ENCODE data around the gene ZCCHC14.
"Not testable (repeated sequence)": the region's sequence is repeated elsewhere in the genome, so short reads cannot be mapped to it uniquely, and the experiment has no call there.

Gene ZCCHC14

DNA sequence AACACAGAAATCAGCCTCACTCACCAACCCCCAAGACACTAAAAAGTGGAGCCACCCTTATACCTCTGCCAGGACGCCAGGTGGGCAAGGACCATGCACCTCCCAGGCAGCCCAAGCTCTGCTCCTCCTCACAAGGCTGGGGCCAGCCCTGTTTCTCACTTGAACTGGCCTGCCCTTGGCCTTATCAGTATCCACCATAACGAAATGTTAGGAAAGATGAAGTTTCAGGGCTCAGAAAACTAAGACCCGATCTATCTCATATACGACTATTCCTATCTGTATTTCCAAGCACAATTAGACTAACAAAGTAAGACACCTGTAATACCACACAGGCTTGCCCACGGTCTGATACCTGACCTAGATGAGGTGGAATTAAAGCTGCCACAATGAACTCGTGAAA, 116.2 kb downstream of the ZCCHC14 start:
- DNase-seq = no peak

DNA sequence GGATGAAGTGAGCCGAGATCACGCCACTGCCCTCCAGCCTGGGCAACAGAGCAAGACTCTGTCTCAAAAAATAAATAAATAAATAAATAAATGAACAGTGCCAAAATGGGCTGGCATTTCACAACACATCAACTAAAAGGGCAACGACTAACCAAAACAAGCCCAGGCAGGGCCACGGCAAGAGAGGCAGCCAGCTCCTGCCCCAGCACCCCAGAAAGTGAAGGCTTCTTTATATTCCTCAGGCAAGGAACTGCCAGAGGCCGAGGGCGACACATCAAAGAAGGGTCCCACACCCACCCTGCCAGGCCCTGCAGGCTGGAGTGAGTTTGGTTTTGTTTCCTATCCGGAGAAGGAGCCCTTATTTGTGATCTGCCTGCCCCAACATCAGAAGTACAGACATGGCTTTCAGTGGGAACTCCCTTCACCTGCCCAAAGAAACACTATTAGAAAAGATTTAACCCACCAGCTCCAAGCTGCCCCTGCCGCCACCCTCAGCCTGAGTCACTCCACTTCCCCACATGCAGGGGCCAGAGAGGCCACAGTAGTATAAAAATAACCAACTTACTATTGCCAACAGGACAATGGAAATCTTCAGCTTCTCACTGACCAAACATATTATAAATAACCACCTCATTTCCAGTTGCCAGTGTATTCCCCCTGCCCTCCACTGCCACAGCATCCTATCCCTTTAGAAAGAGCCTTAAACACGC, 117.2 kb downstream of the ZCCHC14 start:
- no peak for DNase-seq

DNA sequence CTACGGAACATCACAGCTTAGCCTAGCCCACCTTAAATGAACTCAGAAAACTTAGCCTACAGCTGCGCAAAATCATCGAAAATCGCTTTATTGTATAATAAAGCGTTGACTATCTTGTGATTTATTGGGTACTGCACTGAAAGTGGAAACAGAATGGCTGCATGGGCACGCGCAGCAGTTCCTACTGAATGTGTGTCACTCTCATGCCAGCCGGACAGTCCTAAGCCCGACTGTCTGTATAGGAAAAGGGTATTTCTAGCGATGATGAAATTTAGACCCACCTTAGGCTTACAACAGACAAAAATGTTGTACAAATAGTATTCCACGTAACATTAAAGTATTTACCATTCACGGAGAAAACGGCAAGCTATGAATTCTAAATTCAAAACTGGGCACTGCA, 118.5 kb downstream of the ZCCHC14 start:
- DNase-seq = no peak

DNA sequence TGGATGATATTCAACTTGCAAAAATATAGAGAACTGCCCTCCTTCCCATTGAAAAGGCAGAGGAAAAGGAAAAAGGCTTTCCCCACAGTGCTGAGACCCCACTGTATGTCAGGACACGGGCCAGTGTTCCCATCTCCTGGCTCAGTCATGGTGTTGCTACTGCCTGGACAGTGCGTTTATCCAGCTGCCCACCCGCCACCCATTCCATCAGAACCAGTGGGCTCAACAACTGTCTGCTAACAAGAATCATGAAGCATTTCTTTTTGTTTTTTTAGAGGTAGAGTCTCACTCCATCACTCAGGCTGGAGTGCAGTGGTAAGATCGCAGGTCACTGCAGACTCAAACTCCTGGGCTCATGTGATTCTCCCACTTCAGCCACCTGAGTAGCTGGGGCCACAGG, 120.5 kb downstream of the ZCCHC14 start:
- DNase-seq = no peak

DNA sequence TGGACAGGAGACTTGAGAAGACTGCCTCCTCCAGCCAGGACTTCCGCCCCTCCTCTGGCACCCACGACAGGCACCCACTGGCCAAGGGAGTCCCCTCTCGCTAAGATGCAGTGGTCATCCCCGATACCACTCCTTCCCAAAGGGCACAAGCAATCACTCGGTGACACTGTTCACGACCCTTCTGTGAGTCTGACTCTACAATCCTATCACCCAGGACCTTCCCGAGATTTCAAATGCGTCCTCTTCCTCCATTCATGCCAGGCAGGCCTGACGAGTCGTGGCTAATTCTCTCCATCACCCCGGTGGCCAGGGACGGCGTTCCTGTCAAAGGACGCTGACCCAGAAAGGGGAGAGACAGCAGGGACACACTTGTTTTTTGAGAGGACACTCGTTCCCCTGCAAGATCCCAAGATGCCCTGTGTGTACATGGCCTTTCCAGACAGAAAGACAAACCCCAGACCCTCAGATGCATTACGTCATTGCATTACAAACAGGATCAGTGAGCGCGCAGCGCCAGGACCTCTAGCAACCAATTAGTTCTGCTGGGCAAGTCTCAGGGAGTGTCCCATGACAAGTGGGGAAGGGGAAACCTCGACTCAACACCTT, 121.5 kb downstream of the ZCCHC14 start:
- no peak for DNase-seq

DNA sequence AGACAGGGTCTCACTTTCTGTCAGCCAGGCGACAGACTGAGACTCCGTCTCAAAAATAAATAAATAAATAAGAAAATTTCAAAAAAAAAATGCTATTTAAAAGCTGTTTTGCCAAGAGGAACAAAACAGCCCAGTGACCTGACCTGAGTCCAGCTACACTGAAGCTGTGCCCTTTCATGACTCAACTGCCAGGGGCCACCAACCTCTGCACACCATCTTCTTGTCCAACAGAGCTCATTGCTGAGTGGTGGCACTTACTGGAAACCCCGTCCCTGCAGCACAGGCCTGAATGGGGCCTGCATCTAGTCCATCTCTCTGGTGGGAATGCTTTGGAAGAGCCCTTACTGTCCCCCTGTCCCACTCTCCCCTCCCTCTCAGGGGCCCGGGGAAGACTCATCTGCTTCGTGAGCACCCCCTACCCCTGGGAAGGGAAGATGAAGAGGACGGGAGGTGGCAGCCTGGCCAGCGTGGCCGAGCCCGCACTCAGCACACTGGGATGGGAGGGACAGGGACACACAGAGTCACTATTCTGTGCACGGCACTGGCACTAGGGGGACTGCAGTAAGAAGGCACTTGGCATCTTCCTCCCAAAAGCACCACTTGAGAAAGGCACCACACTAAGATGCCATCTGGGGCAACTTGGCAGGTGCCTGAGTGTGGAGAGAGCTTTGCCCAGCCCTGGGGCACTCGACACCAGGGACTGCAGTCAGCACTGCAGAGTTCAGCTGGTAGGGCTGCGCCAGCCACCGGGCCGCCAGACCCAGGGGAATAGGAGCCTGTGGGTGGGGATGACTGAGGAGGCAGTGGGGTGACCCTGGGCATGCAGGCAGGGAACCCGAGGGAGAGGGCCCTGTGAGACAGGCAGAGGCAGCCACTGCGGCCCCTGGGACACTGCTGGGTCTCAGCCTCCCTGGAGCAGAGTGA, 122.8 kb downstream of the ZCCHC14 start:
- no peak for DNase-seq

DNA sequence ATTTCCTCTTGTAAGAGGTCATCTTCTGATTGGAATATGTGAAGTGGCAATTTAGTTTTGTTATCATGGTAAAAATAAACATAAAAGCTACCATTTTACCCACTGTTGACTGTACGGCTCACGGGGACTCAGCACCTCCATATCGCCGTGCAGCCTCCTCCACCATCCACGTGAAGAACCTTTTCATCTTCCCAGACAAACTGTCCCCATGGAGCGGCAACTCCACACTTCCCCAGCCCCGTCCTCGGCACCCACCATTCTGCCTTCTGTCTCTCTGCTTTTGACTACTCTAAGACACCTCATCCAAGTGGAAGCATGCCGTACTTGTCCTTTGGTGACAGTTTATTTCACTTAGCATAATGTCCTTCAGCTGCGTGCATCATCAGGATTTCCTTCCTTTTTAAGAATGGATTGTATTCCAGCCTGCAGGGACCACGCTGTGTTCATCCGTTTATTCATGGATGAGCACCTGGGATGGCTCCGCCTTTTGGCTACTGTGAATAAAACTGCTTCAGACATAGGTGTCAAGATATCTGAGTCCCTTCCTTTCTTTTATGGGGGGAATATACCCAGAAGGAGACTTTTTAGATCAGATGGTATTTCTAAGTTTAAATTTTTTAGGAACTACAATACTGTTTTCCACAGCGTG, 123.6 kb downstream of the ZCCHC14 start:
- no peak for DNase-seq

DNA sequence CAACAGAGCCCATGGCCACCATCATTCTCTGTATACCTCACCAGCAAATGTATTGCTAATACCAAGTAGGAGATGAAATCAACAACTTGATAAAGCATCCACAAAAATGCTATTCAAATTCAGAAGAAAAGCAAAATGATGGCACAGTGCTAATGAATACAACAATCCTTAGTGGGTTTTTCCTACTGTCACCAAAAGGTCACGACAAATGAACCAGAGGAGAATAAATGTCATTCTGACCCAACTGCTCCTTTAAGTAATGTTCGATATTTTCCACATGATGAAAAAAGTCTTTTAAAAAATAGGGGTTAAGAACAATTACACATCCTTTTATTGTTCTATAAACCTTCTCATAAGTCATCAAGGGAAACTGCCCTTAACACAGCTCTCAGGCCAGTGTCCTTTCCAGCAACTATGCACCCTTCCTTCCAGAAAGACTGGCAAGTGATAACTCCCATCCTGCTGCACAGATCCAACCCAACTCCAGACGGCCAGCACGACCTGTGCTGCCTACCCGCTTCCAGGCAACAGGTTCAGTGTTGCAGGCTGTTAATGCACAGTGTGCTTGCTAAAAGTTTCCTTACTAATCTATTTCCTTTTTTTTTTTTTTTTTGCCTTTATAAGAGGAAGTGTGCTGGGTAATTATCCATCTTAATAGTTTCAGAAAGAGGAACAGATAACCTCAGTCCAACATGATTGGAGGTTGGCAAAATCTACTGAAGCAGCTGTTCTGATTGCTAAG, 124.6 kb downstream of the ZCCHC14 start:
- peak; percentile 45 to 46 for DNase-seq

DNA sequence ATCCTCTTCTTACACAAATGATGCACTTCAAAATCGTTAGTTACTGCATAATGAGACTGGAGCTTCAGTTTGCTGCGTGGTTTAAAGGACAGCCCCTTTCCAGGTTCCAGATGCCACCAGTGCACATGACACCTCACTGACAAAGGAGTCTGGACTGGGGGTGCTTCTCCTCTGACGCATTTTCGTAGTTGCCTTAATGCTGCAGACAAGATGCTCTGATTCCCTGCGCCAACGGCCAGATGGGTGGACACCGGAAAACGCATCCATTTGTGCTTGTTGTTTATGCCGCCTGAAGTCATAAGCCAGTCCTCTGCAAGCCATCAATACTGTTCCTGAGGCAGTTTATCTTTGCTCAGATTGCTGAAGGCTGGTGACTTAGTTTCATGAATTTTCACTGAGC, 125.3 kb downstream of the ZCCHC14 start:
- no peak for DNase-seq

DNA sequence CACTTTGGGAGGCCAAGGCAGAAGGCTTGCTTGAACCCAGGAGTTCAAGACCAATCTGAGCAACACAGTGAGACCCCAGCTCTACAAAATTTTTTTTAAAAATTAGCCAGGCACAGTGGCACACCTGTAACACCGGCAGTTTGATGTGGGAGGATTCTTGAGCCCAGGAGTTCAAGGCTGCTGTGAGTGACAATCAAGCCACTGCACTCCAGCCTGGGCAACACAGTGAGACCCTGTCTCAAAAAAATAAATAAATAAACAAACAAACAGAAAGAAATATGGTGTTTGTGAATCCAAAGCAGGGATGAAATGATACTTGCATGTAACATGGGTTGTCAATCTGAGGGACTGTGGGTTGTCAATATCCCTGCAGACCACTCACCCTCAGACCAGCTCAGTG, 125.9 kb downstream of the ZCCHC14 start:
- no peak for DNase-seq

DNA sequence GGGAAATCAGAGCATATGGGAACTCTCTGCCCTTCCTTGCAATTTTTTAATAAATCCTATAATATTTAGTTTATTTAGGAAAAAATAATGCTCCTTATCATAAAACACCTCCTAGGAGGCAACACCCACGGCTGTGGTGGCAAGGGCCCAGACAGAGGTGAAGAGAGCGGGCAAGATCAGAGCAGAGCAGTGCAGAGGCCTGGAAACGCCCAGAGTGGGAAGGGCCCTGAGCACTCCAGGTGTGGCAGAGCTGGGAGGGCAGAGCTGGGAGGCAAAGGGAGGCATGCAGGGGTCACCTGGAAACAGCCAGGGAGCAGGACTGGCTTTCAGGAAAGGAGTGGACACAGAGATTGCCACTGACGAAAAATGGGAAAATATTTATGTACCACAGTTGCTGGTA, 126.5 kb downstream of the ZCCHC14 start:
- no peak for DNase-seq

DNA sequence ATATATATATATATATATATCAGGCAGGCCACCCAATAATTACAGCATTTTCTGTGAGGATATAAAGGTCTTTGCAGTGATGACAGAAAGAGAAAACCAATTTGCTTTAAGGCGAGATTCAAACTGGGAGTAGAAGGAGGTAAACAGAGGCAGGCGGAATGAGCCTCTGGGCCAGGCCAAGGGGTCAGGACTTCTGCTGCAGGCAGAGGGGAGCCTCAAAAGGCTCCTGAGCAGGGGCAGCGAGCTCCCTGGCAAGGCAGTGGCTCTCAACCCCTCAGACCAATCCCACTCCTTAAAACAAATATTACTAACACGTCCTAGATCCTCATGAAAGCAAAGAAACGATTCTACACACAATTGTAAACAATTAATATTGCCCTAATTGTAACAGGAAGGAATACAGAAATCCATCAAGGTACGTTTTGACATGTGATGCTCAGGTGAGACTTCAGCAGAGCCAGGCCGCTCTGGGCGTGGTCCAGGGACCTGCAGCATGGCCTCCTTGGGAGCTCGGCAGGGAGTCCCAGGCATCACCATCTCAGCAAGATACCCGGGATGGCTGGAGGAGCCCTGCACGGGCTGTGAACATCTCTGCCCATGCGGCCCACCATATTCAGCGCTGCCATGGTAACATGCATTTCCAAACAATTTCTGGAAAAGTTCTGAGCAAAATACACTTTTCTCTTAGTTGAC, 127.7 kb downstream of the ZCCHC14 start:
- DNase-seq = no peak

DNA sequence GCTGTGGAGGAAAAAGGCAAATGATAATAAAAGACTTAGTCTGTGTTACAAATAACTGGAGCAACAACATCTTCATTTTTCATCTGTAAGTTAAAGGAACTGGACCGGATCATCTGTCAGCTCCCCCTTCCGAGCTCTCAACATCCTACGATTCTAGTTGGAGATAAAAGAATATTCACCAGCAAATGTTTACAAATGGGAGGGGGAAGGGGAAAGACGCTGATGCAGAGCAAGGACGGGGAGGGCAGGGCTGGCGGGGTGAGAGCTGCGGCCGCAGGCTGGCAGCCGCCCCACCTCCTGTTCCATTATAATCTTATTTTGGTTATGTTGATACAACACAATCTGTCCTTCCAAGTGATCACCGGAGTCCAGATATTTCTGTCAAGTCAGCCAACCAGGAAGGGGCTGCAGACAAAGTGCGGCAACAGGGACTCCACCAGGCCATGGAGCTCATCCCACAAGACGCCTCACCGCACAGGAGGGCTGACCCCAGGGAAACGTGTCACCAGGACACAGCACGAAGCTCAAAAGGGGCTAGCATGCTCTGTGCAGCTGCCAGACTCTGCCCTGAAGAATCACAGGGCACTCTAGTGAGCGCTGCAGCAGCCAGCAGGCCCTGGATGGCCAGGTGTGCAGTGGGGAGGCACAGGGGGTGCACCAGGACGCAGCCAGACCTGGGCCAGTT, 128.9 kb downstream of the ZCCHC14 start:
- DNase-seq = no peak

DNA sequence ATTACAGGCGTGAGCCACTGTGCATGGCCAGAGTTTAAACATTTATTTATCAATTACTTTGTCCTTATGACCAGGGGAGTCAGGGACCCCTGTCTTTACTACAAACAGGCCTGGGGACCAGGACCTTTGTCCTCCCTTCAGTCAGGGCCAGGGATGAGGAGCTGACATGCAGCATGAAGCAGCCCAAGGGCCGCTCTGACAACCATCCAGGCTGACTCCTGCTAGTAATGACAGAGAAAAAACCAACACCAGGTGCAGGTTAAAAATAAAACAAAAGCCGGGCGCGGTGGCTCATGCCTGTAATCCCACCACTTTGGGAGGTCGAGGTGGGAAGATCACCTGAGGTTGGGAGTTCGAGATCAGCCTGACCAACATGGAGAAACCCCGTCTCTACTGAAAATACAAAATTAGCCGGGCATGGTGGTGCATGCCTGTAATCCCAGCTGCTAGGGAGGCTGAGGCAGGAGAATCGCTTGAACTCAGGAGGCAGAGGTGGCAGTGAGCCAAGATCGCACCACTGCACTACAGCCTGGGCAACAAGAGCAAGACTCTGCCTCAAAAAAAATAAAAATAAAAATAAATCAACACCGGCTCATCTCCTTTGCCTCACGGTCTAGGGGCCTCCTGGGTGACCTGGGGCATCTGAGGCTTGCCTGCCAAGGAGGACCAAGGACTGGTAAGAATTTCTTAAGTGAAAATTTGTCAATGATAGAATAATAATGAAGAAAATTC, 129.8 kb downstream of the ZCCHC14 start:
- not testable (repeated sequence) for DNase-seq

DNA sequence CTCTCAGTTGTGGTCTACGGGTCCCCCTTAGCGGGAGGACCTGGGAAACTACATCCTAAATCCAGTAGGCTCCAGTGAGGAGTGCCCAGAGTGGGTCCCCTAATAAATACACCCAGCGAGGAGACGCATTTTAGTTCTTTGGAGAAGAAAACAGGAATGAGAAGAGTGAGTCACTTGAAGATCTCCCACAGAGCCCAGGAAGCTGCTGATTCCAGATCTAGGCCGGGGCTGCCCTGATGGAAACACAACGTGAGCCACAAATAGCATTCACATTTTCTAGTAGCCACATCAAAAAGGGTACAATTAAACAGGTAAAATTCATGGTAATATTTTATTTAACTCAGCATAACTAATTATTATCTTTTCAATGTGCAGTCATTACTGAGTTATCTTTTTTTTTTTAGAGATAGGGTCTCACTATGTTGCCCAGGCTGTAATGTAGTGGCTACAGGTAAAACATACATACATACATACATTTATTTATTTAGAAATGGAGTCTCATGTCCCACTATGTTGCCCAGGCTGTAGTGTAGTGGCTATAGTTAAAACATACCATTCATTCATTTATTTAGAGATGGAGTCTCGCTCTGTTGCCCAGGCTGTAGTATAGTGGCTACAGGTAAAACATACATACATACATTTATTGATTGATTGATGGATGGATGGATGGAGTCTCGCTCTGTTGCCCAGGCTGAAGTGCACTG, 130.8 kb downstream of the ZCCHC14 start:
- DNase-seq = no peak

DNA sequence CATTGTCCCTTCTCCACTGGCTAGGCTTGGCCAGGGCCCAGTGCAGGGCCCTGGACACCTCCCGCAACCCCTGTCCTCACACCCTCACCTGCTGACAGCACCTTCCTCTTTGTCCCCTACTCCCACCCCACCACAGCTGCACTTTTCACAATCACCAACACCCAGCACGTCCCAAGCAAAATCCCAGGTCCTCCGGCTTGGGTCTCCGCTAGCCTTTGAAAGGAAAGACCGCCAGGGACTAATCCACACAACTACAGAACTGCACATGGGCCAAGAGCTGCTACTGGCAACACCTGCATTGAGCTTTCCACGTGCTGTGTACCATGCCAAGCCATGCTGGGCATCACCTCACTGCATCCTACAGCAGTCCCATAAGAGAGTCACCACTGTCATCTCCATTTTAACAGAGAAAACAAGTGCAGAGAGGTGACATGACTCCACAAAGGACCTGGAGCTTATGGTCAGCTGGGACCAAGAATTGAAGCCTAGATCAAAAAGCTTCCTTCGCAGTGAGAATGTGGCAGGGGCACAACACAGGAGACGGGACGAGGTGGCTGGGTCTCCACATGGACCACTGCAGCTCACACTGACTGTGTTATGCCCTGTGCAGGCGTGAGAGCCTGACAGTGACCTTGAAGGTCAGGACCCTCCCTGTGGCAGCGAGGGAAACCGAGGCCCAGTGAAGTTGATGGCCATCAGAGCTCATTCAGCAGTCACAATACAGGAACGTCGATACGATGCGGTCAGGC, 131.8 kb downstream of the ZCCHC14 start:
- DNase-seq = no peak

DNA sequence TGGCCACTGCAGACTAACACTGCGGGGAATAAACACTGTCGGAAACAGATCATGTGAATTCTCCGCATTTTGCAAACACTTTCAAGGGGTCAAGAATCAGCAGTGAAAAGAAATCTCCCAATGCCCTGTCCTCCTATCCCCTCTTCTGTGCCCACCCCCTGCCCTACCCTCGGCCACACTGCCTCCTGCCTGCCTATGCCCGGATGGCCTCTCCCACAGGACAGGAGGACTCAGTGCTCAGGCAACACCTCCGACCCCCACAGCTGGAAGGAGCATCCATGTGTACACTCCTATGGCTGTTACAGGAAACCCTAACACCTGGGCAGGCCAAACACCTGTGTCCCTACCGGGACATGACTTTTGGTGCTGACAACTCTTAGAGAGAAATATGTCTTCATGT, 133.7 kb downstream of the ZCCHC14 start:
- DNase-seq = no peak

DNA sequence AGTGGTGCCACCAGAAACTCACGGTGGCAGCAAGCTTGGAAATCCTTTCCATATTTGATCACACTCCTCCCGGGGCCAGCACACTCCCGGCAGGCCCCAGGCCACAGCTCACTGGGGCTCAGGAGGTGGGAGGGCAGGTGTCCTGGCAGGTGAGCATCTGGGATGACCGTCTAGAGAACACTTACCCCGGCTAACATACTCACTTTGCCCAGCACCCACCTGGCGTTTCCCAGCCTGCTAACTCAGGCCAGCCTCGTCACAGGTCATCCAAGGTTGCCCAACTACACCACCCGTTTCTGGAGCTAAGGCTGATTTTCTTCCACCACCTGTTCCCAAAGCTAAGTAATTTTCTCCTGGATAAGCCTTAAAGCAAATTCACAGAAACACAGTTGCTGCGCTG, 134.1 kb downstream of the ZCCHC14 start:
- DNase-seq = no peak

DNA sequence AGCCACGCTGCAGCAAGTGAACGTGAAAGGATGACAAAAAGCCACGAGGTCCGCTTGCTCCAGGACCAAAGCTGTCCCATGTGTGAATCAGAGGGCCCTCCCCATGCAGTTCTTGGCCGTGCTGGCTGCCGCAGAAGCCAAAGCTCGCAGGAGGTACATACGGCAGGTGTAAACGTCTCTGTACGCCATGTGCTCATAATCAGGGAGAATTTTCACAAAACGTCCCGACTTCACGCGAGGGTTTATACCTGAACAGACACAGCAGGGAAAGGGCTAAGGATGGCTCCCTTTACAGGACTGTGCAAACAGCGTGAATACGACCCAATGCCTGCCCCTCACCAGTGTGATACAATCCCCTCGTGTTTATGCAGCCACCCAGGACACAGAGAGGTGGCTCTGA, 134.6 kb downstream of the ZCCHC14 start:
- no peak for DNase-seq

Measured in AML-193 (cell line).